Raji (cell line): Measurements from ENCODE around the gene C9orf50.

Source experiments
- POLR2A ChIP-seq: IDR thresholded peaks from 2 replicates; pipeline ENCODE4 v1.6.1; 2011; ENCODE audit warnings: low read depth, low read length, control low read depth; ENCODE audit not compliant: insufficient read depth

The C9orf50 gene

DNA sequence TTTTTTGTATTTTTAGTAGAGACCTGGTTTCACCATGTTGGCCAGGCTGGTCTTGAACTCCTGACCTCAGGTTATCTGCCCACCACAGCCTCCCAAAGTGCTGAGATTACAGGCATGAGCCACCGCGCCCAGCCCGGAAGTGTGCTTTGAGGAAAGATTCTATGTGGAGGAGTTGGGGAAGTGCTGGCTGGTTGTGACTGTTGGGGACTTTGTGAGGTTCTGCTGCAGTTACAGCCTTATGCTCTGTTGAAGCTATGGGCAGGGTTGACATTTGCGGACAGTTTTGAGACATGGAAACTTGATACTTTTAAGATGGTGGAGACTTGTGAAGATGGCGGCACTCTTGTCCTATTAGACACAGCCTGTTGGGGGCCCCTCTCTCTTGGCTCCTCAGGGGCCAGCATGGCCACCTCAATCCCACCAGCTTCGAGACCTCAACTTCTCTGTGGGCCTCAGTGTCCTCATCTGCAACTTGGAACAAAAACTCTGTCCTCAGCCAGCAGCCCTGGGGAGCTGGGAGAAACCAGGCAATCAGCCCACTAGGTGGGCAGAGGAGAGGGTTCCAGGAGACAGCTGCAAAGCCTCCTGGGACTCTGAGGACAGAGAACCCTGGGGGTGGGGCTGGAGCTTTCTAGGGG lies 24.9 kb downstream of the C9orf50 start:
- no peak for TF ChIP-seq POLR2A

DNA sequence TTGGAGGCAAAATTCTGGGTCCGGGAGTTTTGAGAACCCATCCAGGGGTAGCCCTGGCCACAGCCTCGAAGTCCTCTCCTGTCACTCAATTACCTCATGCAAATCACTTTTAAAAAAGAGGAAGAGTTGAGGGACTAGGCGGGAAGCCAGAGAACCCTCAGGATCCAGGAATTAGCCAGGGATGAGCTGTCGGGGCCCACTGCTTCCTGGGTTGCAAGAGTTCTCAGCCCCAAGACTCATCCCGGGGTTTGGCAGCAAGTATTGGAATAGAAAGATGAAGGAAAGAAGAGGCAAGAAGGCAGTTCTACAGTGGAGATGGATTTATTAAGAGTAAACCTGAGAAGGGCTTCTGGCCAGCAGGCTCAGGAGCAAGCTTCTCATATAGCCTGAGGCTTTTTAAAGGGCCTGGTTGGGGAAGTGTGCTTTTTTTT lies 25.6 kb downstream of the C9orf50 start:
- TF ChIP-seq POLR2A, result no peak

DNA sequence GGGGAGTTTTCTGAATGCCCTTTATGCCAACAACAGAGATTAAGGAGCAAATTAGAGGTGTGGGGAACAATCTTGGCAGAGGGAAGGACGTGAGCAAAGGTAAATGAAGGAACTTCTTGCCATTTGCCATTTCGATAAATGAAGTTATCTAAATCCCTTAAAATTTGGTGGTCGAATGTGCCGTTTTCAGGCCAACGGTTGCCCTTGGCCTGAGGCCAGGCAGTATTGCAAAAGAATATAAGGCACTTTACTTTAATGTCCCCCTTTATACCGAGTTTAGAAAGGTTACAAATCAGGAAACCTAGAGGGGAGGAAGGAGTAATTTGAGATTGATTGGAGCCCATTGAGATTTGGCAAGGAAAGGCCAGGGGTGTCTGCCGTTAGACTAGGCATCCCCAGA lies 26.3 kb downstream of the C9orf50 start:
- TF ChIP-seq POLR2A, result no peak

DNA sequence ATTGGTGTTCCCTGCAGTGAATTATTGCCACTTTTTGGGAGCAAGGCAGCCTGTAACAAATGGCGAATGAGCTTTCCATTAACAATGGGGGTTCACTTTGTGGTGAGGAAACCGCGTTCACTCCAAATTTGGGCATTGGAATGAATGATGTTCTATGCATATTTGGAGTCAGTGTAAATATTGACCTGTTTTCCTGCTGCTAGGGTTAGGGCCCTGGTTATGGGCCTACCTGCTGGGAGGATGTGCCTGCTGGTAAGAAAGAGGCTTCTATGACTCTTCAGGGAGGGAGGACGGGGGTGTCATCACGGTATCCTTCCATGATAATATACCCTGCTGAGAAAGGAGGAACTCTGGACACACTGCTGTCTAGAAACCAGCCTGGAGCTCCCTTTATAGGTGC lies 29.0 kb downstream of the C9orf50 start:
- TF ChIP-seq POLR2A, result no peak

DNA sequence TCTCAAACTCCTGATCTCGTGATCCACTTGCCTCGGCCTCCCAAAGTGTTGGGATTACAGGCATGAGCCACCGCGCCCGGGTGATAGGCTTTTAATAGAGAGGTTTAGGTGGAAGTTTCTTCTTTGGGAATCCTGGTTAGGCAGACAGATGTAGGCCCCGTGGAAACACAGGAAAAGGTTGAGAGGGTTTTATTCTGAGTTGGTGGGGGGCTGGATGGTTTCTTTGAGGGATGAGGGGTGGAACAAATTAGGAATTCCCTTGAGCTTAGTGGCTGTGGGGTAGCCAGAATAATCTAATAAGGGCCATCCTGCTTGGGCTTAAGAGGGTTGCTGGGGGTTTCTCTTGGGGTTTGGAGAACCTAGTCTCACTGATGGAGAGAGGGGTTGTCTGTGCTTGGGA lies 30.4 kb downstream of the C9orf50 start:
- TF ChIP-seq POLR2A, result no peak

DNA sequence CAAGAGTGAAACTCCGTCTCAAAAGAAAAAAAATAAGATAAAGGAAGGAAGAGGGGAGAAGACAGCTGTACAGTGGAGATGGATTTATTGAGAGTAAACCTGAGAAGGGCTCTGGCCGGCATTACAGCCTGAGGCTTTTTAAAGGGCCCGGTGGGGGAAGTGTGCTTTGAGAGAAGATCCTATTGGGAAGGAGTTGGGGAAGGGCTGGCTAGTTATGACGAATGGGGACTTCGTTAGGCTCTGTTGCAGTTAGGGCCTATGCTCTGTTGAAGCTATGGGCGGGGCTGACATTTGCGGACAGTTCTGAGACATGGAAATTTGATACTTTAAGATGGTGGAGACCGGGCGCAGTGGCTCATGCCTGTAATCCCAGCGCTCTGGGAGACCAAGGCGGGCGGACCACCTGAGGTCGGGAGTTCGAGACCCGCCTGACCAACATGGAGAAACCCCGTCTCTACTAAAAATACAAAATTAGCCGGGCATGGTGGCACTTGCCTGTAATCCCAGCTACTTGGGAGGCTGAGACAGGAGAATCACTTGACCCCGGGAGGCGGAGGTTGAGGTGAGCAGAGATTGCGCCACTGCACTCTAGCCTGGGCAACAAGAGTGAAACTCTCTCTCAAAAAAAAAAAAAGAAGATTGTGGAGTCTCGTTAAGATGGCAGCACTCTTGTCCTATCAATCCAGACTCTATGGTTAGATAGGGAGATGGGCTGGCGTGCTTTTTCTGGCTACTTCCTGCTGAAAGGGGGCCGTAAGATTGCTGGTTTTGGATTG lies 33.2 kb downstream of the C9orf50 start:
- no peak for TF ChIP-seq POLR2A

DNA sequence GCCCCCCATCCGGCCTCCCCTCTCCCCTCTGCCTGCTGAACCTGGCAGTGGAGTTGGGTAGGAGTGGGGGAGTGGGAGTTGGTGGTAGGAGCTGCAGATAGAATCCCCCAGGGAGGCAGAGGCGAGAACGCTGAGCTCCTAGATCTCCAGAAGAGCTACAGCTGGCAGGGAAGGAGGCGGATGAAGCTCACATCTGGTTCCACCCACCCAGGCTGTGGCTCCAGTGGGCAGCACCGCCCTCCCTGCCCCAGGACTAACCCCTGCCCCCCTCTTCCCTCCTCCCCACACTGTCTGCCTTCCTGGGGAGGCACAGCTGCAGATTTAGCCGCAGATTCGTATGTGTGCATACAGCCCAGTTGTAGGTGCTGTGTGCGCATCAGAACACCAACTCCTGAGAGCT lies 34.2 kb downstream of the C9orf50 start:
- TF ChIP-seq POLR2A, result no peak

DNA sequence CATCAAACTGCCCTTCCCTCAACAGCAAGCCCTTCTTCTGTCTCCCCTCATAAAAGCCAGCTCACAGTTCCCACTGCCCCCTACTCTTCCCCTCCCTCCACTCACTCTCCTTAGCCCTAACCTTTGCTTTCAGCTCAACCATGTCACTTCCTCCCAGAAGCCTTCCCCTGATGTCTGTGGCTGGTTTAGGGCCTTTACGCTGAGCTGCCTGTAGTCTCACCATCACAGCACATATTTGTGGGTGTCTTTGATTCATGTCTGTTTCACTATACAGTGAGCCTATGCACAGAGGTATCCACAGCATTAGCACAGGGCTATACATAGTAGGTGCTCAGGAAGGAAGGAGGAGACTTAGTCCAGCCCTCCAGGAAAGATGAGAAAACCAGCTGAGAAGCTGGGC lies 34.7 kb downstream of the C9orf50 start:
- no peak for TF ChIP-seq POLR2A

DNA sequence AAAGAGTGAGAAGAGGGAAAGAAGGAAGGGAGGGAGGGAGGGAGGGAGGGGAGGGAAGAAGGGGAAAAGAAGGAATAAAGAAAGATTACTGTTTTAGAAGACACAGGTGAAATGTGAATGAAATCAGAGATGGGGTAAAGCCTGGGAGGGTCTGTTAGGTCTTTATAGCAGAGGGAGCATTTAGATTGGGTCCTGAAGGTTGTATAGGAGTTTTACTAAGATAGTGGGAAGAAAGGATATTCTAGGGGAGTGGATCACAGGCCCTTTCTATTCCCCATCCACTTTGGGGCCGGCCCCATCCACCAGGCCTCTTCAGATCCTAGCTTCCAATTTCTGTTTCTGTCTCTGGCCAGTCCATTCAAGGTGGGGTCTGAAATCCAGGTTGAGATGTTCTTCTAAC lies 35.5 kb downstream of the C9orf50 start:
- TF ChIP-seq POLR2A, result no peak

DNA sequence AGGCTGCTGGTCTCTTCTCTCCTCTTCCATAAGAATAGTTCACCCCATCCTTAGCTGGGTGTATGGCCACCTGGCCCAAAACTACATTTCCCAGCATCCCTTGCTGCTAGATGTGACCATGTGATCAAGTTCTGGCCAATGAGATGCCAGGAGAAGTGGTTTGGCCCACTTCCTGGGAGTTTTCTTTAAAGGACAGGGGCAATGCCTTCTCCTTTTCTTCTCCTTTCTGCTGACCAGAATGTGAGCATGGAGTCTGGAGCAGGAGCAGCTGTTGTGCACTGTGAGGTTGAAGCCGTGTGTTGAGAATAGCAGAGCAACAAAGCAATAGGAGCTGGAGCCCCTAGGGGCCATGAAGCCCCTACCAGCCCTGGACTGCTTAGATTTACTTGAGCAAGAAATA lies 36.8 kb downstream of the C9orf50 start:
- no peak for TF ChIP-seq POLR2A

DNA sequence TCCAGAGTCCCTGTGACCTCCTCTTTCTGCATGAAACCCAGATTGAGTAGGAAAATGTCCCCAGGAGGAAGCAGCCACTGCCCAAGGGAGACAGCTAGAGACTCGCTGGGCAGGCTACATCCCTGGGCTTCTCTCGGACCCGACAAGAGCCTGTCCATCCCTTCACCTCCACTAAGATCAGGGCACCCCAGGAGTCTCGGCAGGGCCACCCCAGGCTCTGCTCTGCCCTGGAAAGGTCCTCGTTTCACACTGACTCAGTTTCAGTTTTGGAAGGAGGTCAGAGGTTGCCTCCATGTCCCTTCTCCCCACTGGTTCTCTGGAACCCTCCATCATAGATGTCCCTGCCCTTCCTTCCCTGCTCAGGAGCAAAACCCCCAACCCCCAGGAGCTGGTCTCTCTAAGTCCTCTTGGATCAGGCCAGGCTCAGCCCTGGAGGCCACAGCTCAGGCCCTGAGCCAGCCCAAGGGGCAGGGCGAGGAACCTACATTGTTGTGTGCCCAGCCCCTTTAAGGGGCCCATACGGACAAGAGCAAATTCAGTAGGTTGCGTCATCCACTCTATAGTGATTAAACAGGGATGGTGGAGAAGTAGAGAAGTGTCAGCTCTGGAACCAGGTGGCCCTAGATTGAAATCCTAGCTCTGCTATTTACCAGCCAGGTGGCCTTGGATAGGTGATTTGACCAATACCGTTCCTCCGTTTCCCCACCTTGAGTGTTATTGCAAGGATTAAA lies 37.4 kb downstream of the C9orf50 start:
- no peak for TF ChIP-seq POLR2A

DNA sequence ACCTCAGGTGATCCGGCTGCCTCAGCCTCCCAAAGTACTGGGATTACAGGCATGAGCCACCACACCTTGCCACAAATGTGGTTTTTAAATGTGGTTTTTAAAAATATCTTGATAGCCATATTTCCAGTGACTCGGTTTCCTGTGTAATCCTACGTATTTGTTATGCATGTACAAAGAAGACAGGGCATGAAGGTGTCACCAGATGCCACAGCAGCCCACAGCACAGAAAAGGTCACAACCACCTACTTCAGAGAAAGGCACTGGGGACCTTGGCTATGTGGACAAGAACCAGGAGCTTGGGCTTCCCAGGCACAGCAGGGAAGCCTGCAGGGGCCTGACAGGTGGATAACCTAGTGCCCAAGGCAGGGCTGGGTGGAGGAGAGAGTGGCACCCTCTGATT lies 38.0 kb downstream of the C9orf50 start:
- TF ChIP-seq POLR2A, result no peak

DNA sequence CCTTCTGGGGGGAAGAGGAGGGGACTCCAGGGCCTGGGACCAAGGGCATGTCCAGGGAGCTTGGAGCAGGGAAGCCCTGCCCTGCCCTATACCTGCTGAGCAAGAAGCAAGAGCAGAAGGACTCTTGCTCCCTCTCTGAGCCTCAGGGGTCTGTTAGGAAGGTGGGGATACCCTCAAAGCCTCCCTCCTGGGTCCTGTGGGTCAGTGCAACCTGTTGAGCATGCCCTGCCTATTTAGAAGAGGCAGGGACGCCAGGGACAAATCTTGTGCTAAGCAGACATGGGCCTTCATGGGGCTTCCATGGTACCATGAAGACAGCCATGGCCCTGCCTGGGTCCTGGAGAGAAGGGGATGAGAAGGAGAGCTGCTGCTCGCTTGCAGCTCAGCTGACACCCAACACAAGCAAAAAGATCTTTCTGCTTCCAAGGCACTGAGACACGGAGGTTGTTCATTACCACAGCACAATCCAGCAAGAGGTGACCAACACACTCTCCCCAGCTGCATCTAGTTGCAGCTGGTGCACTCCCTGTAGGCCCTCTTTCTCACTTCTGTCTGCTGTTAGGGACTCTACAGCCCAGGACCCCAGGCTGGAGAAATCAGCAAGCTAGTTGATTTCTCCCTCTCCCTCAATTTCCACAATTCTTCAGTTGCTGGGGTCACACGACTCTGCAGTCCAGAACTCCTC lies 39.3 kb downstream of the C9orf50 start:
- TF ChIP-seq POLR2A, result no peak

DNA sequence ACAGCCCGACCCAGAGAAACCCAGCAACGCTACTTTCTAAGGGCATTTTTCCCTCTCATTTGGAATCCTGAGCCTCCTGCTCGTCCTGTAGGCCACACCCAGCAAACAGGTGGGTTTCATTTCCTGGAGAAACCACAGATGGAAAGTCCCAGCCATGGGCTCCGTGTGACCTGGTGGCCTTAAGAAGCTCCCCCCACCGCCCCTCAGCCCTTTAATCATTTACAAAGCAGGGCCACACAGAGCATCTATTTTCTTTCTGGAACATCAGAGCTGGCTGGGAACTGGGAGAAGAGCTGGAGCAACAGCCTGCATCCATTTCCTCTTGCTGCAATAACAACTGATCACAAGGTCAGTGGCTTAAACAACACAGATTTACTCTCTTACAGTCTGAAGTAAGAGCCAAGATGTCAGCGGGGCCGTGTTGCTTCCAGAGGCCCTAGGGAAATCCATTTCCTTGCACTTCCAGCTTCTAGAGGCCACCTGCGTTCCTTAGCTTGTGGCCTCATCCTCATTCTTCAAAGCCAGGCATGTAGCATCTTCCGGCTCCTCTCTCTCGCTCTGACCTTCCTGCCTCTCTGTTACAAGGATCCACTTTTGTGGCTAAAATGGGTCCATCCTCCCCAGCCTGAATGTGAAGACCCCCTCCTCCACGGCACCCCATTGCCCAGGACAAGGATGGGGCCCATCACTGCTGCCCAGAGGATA lies 40.5 kb downstream of the C9orf50 start:
- no peak for TF ChIP-seq POLR2A

DNA sequence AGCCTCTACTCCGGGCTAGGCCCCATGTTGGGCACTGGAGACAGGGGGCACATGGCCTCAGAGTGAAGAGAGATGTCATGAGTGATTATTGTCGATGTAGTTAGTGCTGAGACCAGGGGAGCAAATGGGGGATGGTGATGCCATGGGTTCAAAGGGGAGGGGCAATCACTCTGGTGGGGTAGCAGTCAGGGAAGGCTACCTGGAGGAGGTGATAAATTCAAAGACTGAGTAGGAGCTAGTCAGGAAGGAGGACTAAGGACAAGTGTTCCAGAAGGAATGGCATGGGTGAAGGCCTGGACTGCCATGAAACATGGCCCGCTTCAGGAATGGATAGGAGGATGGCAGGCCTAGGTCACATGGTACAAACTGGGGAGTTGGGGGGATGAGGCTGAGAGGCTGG lies 41.6 kb downstream of the C9orf50 start:
- no peak for TF ChIP-seq POLR2A
